IMR-90 (cell line): ENCODE measurements around the gene YPEL5. TPM values are rescaled to one million over a fixed set of nuclear protein-coding genes. Genes with fewer than 3 reads are reported as not detected.
A peak's percentile ranks its signal among the peaks of the same experiment; 100 is the strongest.

Experiments
- ATAC-seq: fragments of 200-7000 bp; cut with Tn5 transposase; 2 replicates; pipeline ENCODE4 v1.9.1; 2020; ENCODE audit warnings: low read depth, mild to moderate bottlenecking, moderate library complexity
- Bru-seq: library from RNA; stranded (reverse); fragments of 400-500 nt; gene quantifications from one replicate; lab custom pipeline; 2021; lab: Mats Ljungman, UMichigan
- BruChase-seq, 2 experiments: library from RNA; stranded (reverse); fragments of 400-500 nt; gene quantifications; one replicate each; lab custom pipeline; 2021; lab: Mats Ljungman, UMichigan
- BruUV-seq: library from RNA; stranded (reverse); fragments of 400-500 nt; replicated peaks from 2 replicates; lab custom pipeline; 2021; lab: Mats Ljungman, UMichigan
- CTCF ChIA-PET: fragments of 300-600 bp; formaldehyde crosslinking; extraction: SDS; loops from one replicate; lab custom pipeline; 2021; ENCODE audit warnings: antibody characterized with exemption; lab: Yijun Ruan, JAX
- POLR2A ChIA-PET: fragments of 300-600 bp; sonication (Branson Sonifier 250); formaldehyde crosslinking; loops from one replicate; lab custom pipeline; 2022; ENCODE audit warnings: antibody characterized with exemption; ENCODE audit not compliant: unreplicated experiment; lab: Charles Lee
- DNase-seq: peaks from one replicate; pipeline ENCODE4 v3.0.0; 2013
- H2AFZ ChIP-seq: replicated peaks from 2 replicates; pipeline ENCODE3; 2013; ENCODE audit warnings: low read length, mild to moderate bottlenecking; ENCODE audit not compliant: poor library complexity
- H2AK5ac ChIP-seq: 2 replicates; pipeline ENCODE4 v1.6.1; 2013; ENCODE audit warnings: low read depth, low read length, inconsistent platforms
- H2AK9ac ChIP-seq: replicated peaks from 2 replicates; pipeline ENCODE3; 2013; ENCODE audit warnings: mild to moderate bottlenecking, low read depth, low read length, moderate library complexity; ENCODE audit not compliant: poor library complexity
- H2BK120ac ChIP-seq: 2 replicates; pipeline ENCODE4 v1.6.1; 2013; ENCODE audit warnings: low read depth, low read length, inconsistent platforms
- H2BK15ac ChIP-seq: 3 replicates; pipeline ENCODE4 v1.6.1; 2013; ENCODE audit warnings: low read depth, low read length, inconsistent platforms
- H2BK20ac ChIP-seq: 2 replicates; pipeline ENCODE4 v1.6.1; 2013; ENCODE audit warnings: low read depth, mild to moderate bottlenecking, inconsistent platforms, low read length, moderate library complexity
- H2BK5ac ChIP-seq: 2 replicates; pipeline ENCODE4 v1.6.1; 2013; ENCODE audit warnings: mild to moderate bottlenecking, low read depth, low read length, inconsistent platforms; ENCODE audit not compliant: poor library complexity, severe bottlenecking
- H3K14ac ChIP-seq: replicated peaks from 2 replicates; pipeline ENCODE4 v1.6.1; 2013; ENCODE audit warnings: low read depth, low read length, inconsistent platforms
- H3K18ac ChIP-seq: 2 replicates; pipeline ENCODE4 v1.6.1; 2013; ENCODE audit warnings: low read depth, low read length, control low read depth
- H3K23ac ChIP-seq: 2 replicates; pipeline ENCODE4 v1.6.1; 2013; ENCODE audit warnings: low read depth, low read length, inconsistent platforms
- H3K27ac ChIP-seq: 2 replicates; pipeline ENCODE4 v1.5.1; 2013; ENCODE audit warnings: mild to moderate bottlenecking, control low read depth, low read length; ENCODE audit not compliant: insufficient read depth
- H3K27me3 ChIP-seq: 2 replicates; pipeline ENCODE4 v1.6.1; 2013; ENCODE audit warnings: low read length; ENCODE audit not compliant: control insufficient read depth, insufficient read depth
- H3K36me3 ChIP-seq: 2 replicates; pipeline ENCODE4 v1.6.1; 2013; ENCODE audit warnings: low read length, mixed read lengths; ENCODE audit not compliant: control insufficient read depth, insufficient read depth
- H3K4ac ChIP-seq: 2 replicates; pipeline ENCODE4 v1.6.1; 2013; ENCODE audit warnings: low read depth, low read length, inconsistent platforms
- H3K4me1 ChIP-seq: 2 replicates; pipeline ENCODE4 v1.6.1; 2013; ENCODE audit warnings: low read length, mixed read lengths; ENCODE audit not compliant: control insufficient read depth, insufficient read depth
- H3K4me2 ChIP-seq: 2 replicates; pipeline ENCODE4 v1.6.1; 2013; ENCODE audit warnings: low read depth, mild to moderate bottlenecking, control low read depth, low read length, moderate library complexity
- H3K4me3 ChIP-seq: 2 replicates; pipeline ENCODE4 v1.5.1; 2013; ENCODE audit warnings: low read depth, mild to moderate bottlenecking, control low read depth, low read length, moderate library complexity; ENCODE audit not compliant: insufficient read depth
- H3K56ac ChIP-seq: 2 replicates; pipeline ENCODE4 v1.6.1; 2013; ENCODE audit warnings: low read length, inconsistent platforms; ENCODE audit not compliant: insufficient read depth; ENCODE audit errors: extremely low read depth
- H3K79me1 ChIP-seq, 2 experiments: 2 replicates each; pipeline ENCODE4 v1.6.1; 2013; ENCODE audit warnings: low read length in 2 of 2, inconsistent platforms in 1 of 2, low read depth in 1 of 2
- H3K9ac ChIP-seq: 2 replicates; pipeline ENCODE4 v1.6.1; 2013; ENCODE audit warnings: low read depth, low read length, control low read depth
- H3K9me1 ChIP-seq: 2 replicates; pipeline ENCODE4 v1.6.1; 2013; ENCODE audit warnings: low read length, inconsistent platforms; ENCODE audit not compliant: insufficient read depth
- H3K9me3 ChIP-seq: 2 replicates; pipeline ENCODE4 v1.6.1; 2013; ENCODE audit warnings: low read length; ENCODE audit not compliant: control insufficient read depth, insufficient read depth
- H4K20me1 ChIP-seq: 2 replicates; pipeline ENCODE4 v1.6.1; 2013; ENCODE audit warnings: low read length, inconsistent platforms; ENCODE audit not compliant: insufficient read depth
- H4K5ac ChIP-seq: 2 replicates; pipeline ENCODE4 v1.6.1; 2013; ENCODE audit warnings: mild to moderate bottlenecking, low read depth, low read length, control low read depth
- H4K8ac ChIP-seq, 2 experiments: 2 replicates each; pipeline ENCODE4 v1.6.1; 2013; ENCODE audit warnings: low read depth in 2 of 2, low read length in 2 of 2, control low read depth in 1 of 2, inconsistent platforms in 1 of 2
- H4K91ac ChIP-seq: 2 replicates; pipeline ENCODE4 v1.6.1; 2013; ENCODE audit warnings: low read depth, low read length, inconsistent platforms; ENCODE audit not compliant: insufficient read depth
- BHLHE40 ChIP-seq: fragments of 150-350 bp; IDR thresholded peaks from 2 replicates; pipeline ENCODE4 v1.6.1; 2016; ENCODE audit warnings: mild to moderate bottlenecking, low read depth, low read length
- CEBPB ChIP-seq: IDR thresholded peaks from 2 replicates; pipeline ENCODE4 v1.6.1; 2012; ENCODE audit warnings: low read depth, low read length, improper control_type of control experiment
- CHD1 ChIP-seq: IDR thresholded peaks from 2 replicates; pipeline ENCODE4 v1.6.1; 2012; ENCODE audit warnings: low read depth, low read length, improper control_type of control experiment
- ELK1 ChIP-seq: fragments of 150-350 bp; IDR thresholded peaks from 2 replicates; pipeline ENCODE4 v1.6.1; 2016; ENCODE audit warnings: low read depth, mild to moderate bottlenecking, low read length, moderate library complexity, borderline replicate concordance
- MAFK ChIP-seq: IDR thresholded peaks from 2 replicates; pipeline ENCODE4 v1.6.1; 2012; ENCODE audit warnings: low read depth, low read length, improper control_type of control experiment
- MAZ ChIP-seq: IDR thresholded peaks from 2 replicates; pipeline ENCODE4 v1.6.1; 2012; ENCODE audit warnings: low read depth, mild to moderate bottlenecking, low read length, improper control_type of control experiment, moderate library complexity, borderline replicate concordance
- NFE2L2 ChIP-seq: fragments of 150-350 bp; IDR thresholded peaks from 2 replicates; pipeline ENCODE4 v1.6.1; 2016; ENCODE audit warnings: low read depth, mild to moderate bottlenecking, low read length
- POLR2A ChIP-seq: IDR thresholded peaks from 2 replicates; pipeline ENCODE4 v1.6.1; 2012; ENCODE audit warnings: mild to moderate bottlenecking, low read depth, low read length
- RAD21 ChIP-seq: IDR thresholded peaks from 2 replicates; pipeline ENCODE4 v1.6.1; 2012; ENCODE audit warnings: low read length, improper control_type of control experiment
- RCOR1 ChIP-seq: IDR thresholded peaks from 2 replicates; pipeline ENCODE4 v1.6.1; 2012; ENCODE audit warnings: mild to moderate bottlenecking, low read length, improper control_type of control experiment; ENCODE audit not compliant: insufficient replicate concordance
- RFX5 ChIP-seq: IDR thresholded peaks from 2 replicates; pipeline ENCODE4 v1.8.0; 2012; ENCODE audit warnings: low read depth, mild to moderate bottlenecking, low read length, moderate library complexity
- SMC3 ChIP-seq: fragments of 150-350 bp; IDR thresholded peaks from 2 replicates; pipeline ENCODE4 v1.6.1; 2016; ENCODE audit warnings: low read depth, mild to moderate bottlenecking, antibody characterized with exemption, low read length, moderate library complexity
- USF2 ChIP-seq: fragments of 150-350 bp; IDR thresholded peaks from 2 replicates; pipeline ENCODE4 v1.6.1; 2017; ENCODE audit warnings: mild to moderate bottlenecking, antibody characterized with exemption, low read length, low read depth
- WGBS, 2 experiments: methylation state at CpG; one replicate each; pipeline versions ENCODE4 v1.1.5 to v1.1.7; 2013; ENCODE audit warnings: missing lambda C conversion rate in 2 of 2; ENCODE audit not compliant: insufficient read length in 1 of 2; ENCODE audit errors: extremely low coverage in 2 of 2; 5-methylcytosine and 5-hydroxymethylcytosine counted together
- dilution Hi-C: fragments of 300-500 bp; cut with HindIII; formaldehyde crosslinking; loops from one replicate; pipeline ENCODE4 v1.14.3; 2018; ENCODE audit warnings: low sequenced_read_pairs; ENCODE audit not compliant: unreplicated experiment
- in situ Hi-C: fragments of 300-500 bp; cut with MboI; formaldehyde crosslinking; loops from 3 replicates; pipeline ENCODE4 v1.14.3; 2019; ENCODE audit warnings: low sequenced_read_pairs, inconsistent platforms, mixed read lengths
- intact Hi-C: fragments of 100-400 bp; cut with micrococcal nuclease; formaldehyde crosslinking; loops from 2 replicates; pipeline ENCODE4 v1.10.0; 2022
- long read RNA-seq: library from polyadenylated mRNA; unstranded; transcript quantifications from one replicate; pipeline ENCODE4 v2.0.0, GENCODE V29; 2021; ENCODE audit not compliant: unreplicated experiment
- polyA plus RNA-seq, 3 experiments: library from polyadenylated mRNA; depleted of rRNA; stranded (reverse); fragments of >200 nt; gene quantifications; 2 replicates each; pipeline ENCODE4 v1.2.3, GENCODE V29; 2012; ENCODE audit warnings: low replicate concordance in 1 of 3
- total RNA-seq: library from RNA; depleted of rRNA; stranded (reverse); fragments of >200 nt; gene quantifications from 2 replicates; pipeline ENCODE4 v1.2.3, GENCODE V29; 2012; rRNA removed

YPEL5 gene
- total RNA-seq = 40.7 and 54.7 TPM in 2 replicates
- 49.6 and 62.6 TPM in 2 replicates for polyA plus RNA-seq (2012; rRNA removed)
- polyA plus RNA-seq (2012; cell fraction: cytosol; rRNA removed) = 14.5 and 14.6 TPM in 2 replicates
- polyA plus RNA-seq (2012; cell fraction: nucleus; rRNA removed; ENCODE audit: low replicate concordance) = 7.3 and 43.8 TPM in 2 replicates
- Bru-seq, nascent RNA = percentile 91 among the genes with signal in this experiment
- BruChase-seq, experiment 1, labeled RNA remaining after a 6-hour chase = percentile 91 among the genes with signal in this experiment
- percentile 88 among the genes with signal in this experiment for BruChase-seq, experiment 2, labeled RNA remaining after a 2-hour chase
- long read RNA-seq, transcript YPEL5-202 (4 exons, 2,499 nt) = minor isoform, 5 of 137 reads
- long read RNA-seq, transcript YPEL5-201 (3 exons, 2,182 nt) = major isoform, 121 of 137 reads
- long read RNA-seq, partial matches to known transcripts = 0 of 137 reads
- long read RNA-seq, other reads (novel, unspliced or antisense) = 5 of 137 reads

- H4K8ac ChIP-seq = peak within 1 kb of the TSS in 1 of 2 experiments; percentile 22; a peak in 2 of 4 replicates
- H3K4ac ChIP-seq = peak within 1 kb of the TSS; percentile 45; the same call in 1 of the 2 replicates
- DNase-seq = peak; percentile 99
- no peak within 1 kb of the TSS for H2BK20ac ChIP-seq
- H4K20me1 ChIP-seq = peaks cover 17% of the 10 kb centered on the region
- H2BK15ac ChIP-seq = no peak within 1 kb of the TSS
- H3K9ac ChIP-seq = peak within 1 kb of the TSS; percentile 92
- H3K9me1 ChIP-seq = peaks cover 3% of the 10 kb centered on the region; the same call in 1 of the 2 replicates
- dilution Hi-C loops (no loop called here), in situ Hi-C loops (no loop called here), intact Hi-C loops (loop anchor here (1.0 kb wide), 1 partner anchor 55 kb away; no protein-coding TSS in a partner anchor)
- no peak within 1 kb of the TSS; the same call in 1 of the 2 replicates for H2AK5ac ChIP-seq
- CTCF ChIA-PET = interaction anchor here (0.7 to 1.9 kb wide), 3 partner anchors 9 to 565 kb away, joined by 3 to 9 read pairs (median 8); no protein-coding TSS in a partner anchor
- peak within 1 kb of the TSS; percentile 94 for H3K4me2 ChIP-seq
- H4K91ac ChIP-seq = no peak within 1 kb of the TSS
- peaks cover 7% of the 10 kb centered on the region for H3K4me1 ChIP-seq
- peak within 1 kb of the TSS; percentile 67 for H3K4me3 ChIP-seq
- no peak within 1 kb of the TSS; the same call in none of the 2 replicates for H4K5ac ChIP-seq
- peak within 1 kb of the TSS; percentile 90 for H2AK9ac ChIP-seq
- WGBS, 2 experiments = 1% methylated on average over 33 of the region's 63 CpGs; no CpG with 5 or more reads in 1 of the 2 experiments
- no peaks in the 10 kb centered on the region for H3K27me3 ChIP-seq
- H2AFZ ChIP-seq = peak within 1 kb of the TSS; percentile 93
- H3K14ac ChIP-seq = no peak within 1 kb of the TSS
- no peak within 1 kb of the TSS for H3K56ac ChIP-seq
- H3K23ac ChIP-seq = no peak within 1 kb of the TSS
- peak within 1 kb of the TSS; percentile 91 for H3K27ac ChIP-seq
- ATAC-seq = peak; percentile 93
- H3K79me1 ChIP-seq = peaks cover 16 to 30% of the 10 kb centered on the region in 2 experiments
- H2BK120ac ChIP-seq = no peak within 1 kb of the TSS
- no TSS peak for BruUV-seq
- peaks cover 4% of the 10 kb centered on the region for H3K36me3 ChIP-seq
- no peaks in the 10 kb centered on the region for H3K9me3 ChIP-seq
- peak within 1 kb of the TSS; percentile 2; the same call in 1 of the 2 replicates for H3K18ac ChIP-seq
- peak within 1 kb of the TSS; percentile 92 for H2BK5ac ChIP-seq
- POLR2A ChIA-PET = interaction anchor here (0.6 kb wide), 2 partner anchors 129 to 1745 kb away, joined by 4 to 5 read pairs; no protein-coding TSS in a partner anchor
- TF ChIP-seq MAFK (peak; percentile 61), NFE2L2 (peak; percentile 48; the same call in 1 of the 2 replicates), BHLHE40 (peak; percentile 96), RCOR1 (no peak), POLR2A (peak; percentile 96), RAD21 (no peak), MAZ (peak; percentile 93; the same call in 1 of the 2 replicates), USF2 (peak; percentile 54), RFX5 (no peak), SMC3 (no peak), CHD1 (no peak; the same call in 1 of the 2 replicates), CEBPB (peak; percentile 93), ELK1 (no peak)
Observed at GRCh38 chr2:30146337-30147195, at the start of gene YPEL5. Gene YPEL5 (plus strand): TSS chr2:30147007. CDS start chr2:30156652, 9,645 bp downstream.
